Heart left ventricle (tissue), 16 donors: ENCODE measurements around the gene SEPTIN3. TPM values are rescaled to one million over a fixed set of nuclear protein-coding genes. Genes with fewer than 3 reads are reported as not detected.

Experiments used
- ATAC-seq, 4 donors: fragments of 200-7000 bp; cut with Tn5 transposase; one replicate each; pipeline ENCODE4 v1.9.1; 2020 to 2022; ENCODE audit warnings: moderate library complexity in 4 of 4, mild to moderate bottlenecking in 3 of 4, moderate number of reproducible peaks in 1 of 4
- DNase-seq, 5 donors: peaks; one replicate each; pipeline ENCODE4 v3.0.0-alpha.2; 2020
- H3K27ac ChIP-seq, 12 donors: fragments of 200-600 bp; sonication (generic) in 4 of 12; one replicate each; pipeline versions ENCODE4 v1.5.0 to v1.8.0; 2016 to 2022; ENCODE audit warnings: mild to moderate bottlenecking in 2 of 12
- H3K27me3 ChIP-seq, 9 donors: fragments of 200-600 bp; sonication (generic) in 2 of 9; one replicate each; pipeline versions ENCODE4 v1.5.1 to v1.8.0; 2016 to 2022; ENCODE audit warnings: mild to moderate bottlenecking in 3 of 9
- H3K36me3 ChIP-seq, 9 donors: fragments of 200-600 bp; sonication (generic) in 2 of 9; one replicate each; pipeline versions ENCODE4 v1.5.0 to v1.8.0; 2018 to 2022; ENCODE audit warnings: mild to moderate bottlenecking in 2 of 9
- H3K4me1 ChIP-seq, 12 donors: fragments of 200-600 bp; sonication (generic) in 4 of 12; one replicate each; pipeline versions ENCODE4 v1.5.0 to v1.8.0; 2016 to 2022; ENCODE audit warnings: mild to moderate bottlenecking in 3 of 12
- H3K4me3 ChIP-seq, 12 donors: fragments of 200-600 bp; sonication (generic) in 4 of 12; one replicate each; pipeline versions ENCODE4 v1.5.0 to v1.8.0; 2017 to 2022; ENCODE audit warnings: mild to moderate bottlenecking in 9 of 12, moderate library complexity in 4 of 12
- H3K9me3 ChIP-seq, 12 donors: fragments of 200-600 bp; sonication (generic) in 4 of 12; one replicate each; pipeline versions ENCODE4 v1.5.0 to v1.8.0; 2016 to 2022; ENCODE audit warnings: mild to moderate bottlenecking in 1 of 12
- CTCF ChIP-seq, 12 donors: fragments of 200-600 bp; sonication (generic) in 4 of 12; IDR thresholded peaks; one replicate each; pipeline versions ENCODE4 v1.5.0 to v1.8.0; 2018 to 2022; ENCODE audit warnings: antibody characterized with exemption in 12 of 12, mild to moderate bottlenecking in 5 of 12
- POLR2A ChIP-seq, 2 donors: fragments of 450-650 bp; IDR thresholded peaks; one replicate each; pipeline ENCODE4 v1.6.1; 2017; ENCODE audit warnings: antibody characterized with exemption in 2 of 2, mild to moderate bottlenecking in 2 of 2, moderate library complexity in 2 of 2
- WGBS, 4 donors: extraction: QIAGEN DNeasy Blood & Tissue Kit in 2 of 4; methylation state at CpG; one replicate each; pipeline versions ENCODE4 v1.1.5 to v1.1.7; 2013 to 2018; 5-methylcytosine and 5-hydroxymethylcytosine counted together
- intact Hi-C, 10 donors: fragments of 100-400 bp; cut with DNase I; formaldehyde crosslinking; loops; one replicate each; pipeline versions ENCODE4 v1.11.1 to v1.14.2; 2022
- polyA plus RNA-seq, 2 donors: library from polyadenylated mRNA; stranded (reverse); fragments of 200-250 nt; gene quantifications; one replicate each; pipeline ENCODE4 v1.2.3, GENCODE V29; 2013
- total RNA-seq, 9 donors: library from RNA; depleted of rRNA in 2 of 9; stranded (reverse); fragments of >200 nt in 2 of 9; fragmentation: NEBNext Ultra II Directional in 3 of 9; extraction: Animal tissue kit (Norgen Biotek cat#: 25700) in 3 of 9; gene quantifications; one replicate each; pipeline versions ENCODE4 v1.1.0 to v1.2.4, GENCODE V29; 2016 to 2023
- donor health status: ischemic (EF 13 %, LVEDD 7.1; RV severe dilation, severe dysfunction).
- donor health status: healthy with polysubstance abuse.
- donor health status: DM: no; HTN: yes; CAD: no.
- donor health status: DM: no; HTN: no; CAD: no.
- donor health status: ischemic (EF 25% LVEDD 6.9; RV normal size, moderate dysfunction).
- donor health status: ischemic (EF 25% LVEDD 5.7; RV mildly dilated, moderate dysfunction).
- donor health status: healthy.
- donor health status: DM: yes; HTN: yes; CAD: no.
- donor health status: ischemic (EF 35%, LVEDD 5.7; RV mildly dilated, moderate dysfunction).
- donor health status: nonischemic (EF 11% LVEDD 7.7; RV severe dilation, severe dysfunction).
- donor health status: DM: yes; HTN: yes; CAD: no.
- donor health status: PGD.
- donor health status: ischemic (EF 29% LVEDD 5.4; RV normal size, mild dysfunction).
- donor health status: nonischemic (EF 23%, LVEDD 6.1; RV moderate dilation, normal function).

Gene SEPTIN3
- total and polyA plus RNA-seq, 11 donors = 0.03 to 0.53 (median 0.13) TPM; not detected in 3

DNA sequence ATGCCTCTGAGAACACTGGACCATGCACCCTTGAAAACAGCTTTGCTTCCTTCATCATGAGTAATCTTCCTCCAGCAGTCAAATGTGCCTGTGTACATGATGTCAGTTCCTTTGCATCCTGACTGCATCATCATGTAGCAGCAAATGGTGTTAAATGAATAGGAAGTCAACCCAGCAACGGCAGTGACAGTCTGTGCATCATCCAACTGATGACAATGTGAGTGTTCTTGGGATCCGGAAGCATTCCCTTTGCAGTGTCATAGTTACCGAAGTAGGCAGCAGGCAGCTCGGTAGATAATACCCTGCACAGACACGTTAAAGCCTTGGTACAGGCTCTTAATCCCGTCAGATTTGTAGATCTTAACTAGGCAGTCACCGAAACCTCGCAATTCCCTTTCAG, 31.9 kb downstream of the SEPTIN3 start:
- ATAC-seq = no peak
- WGBS, 4 donors = 59 to 82% (median 77%) methylated on average over 2 to 8 of the region's 8 CpGs
- Histone ChIP-seq H3K27ac (no peak overlapping the region), H3K4me1 (peaks cover 0 to 15% (median 2%) of the 10 kb centered on the region in 12 donors), H3K9me3 (peaks cover 0 to 9% (median 0%) of the 10 kb centered on the region in 12 donors), H3K36me3 (no peaks in the 10 kb centered on the region), H3K27me3 (peaks cover 0 to 10% (median 0%) of the 10 kb centered on the region in 9 donors), H3K4me3 (no peak overlapping the region)
- no peak for DNase-seq
- intact Hi-C loops = loop anchor here in 1 of 10 donors (10.0 kb wide), 1 partner anchor 64 kb away; no protein-coding TSS in a partner anchor
- TF ChIP-seq POLR2A (IDR thresholded peaks at IDR 0.05) = no peak
- TF ChIP-seq CTCF (IDR thresholded peaks at IDR 0.05) = no peak

GRCh38 chr22:42001706-42002105, 32.5 kb downstream of the SEPTIN3 start:
- WGBS, 4 donors = 90 to 95% (median 92%) methylated on average over 12 of the region's 12 CpGs
- intact Hi-C loops = loop anchor here in 1 of 10 donors (10.0 kb wide), 1 partner anchor 63 kb away; no protein-coding TSS in a partner anchor
- DNase-seq (no peak), ATAC-seq (no peak)
- Histone ChIP-seq H3K36me3 (no peaks in the 10 kb centered on the region), H3K27ac (no peak overlapping the region), H3K9me3 (peaks cover 0 to 9% (median 0%) of the 10 kb centered on the region in 12 donors), H3K27me3 (peaks cover 0 to 10% (median 0%) of the 10 kb centered on the region in 9 donors), H3K4me1 (peaks cover 0 to 15% (median 2%) of the 10 kb centered on the region in 12 donors), H3K4me3 (no peak overlapping the region)
- TF ChIP-seq POLR2A (IDR thresholded peaks at IDR 0.05) (no peak), CTCF (IDR thresholded peaks at IDR 0.05) (no peak)

- Histone ChIP-seq H3K27ac (no peak overlapping the region), H3K4me3 (no peak overlapping the region), H3K36me3 (no peaks in the 10 kb centered on the region), H3K4me1 (no peaks in the 10 kb centered on the region), H3K27me3 (no peaks in the 10 kb centered on the region), H3K9me3 (peaks cover 0 to 36% (median 17%) of the 10 kb centered on the region in 12 donors)
- no peak for TF ChIP-seq CTCF (IDR thresholded peaks at IDR 0.05)
- TF ChIP-seq POLR2A (IDR thresholded peaks at IDR 0.05) = no peak
- ATAC-seq (no peak), DNase-seq (no peak)
- intact Hi-C loops = loop anchor here in 1 of 10 donors (10.0 kb wide), 1 partner anchor 57 kb away; no protein-coding TSS in a partner anchor
- 61 to 79% (median 74%) methylated on average over 4 of the region's 4 CpGs for WGBS, 4 donors
Observed at GRCh38 chr22:42007922-42008321, 38.7 kb downstream of the SEPTIN3 start.

DNA sequence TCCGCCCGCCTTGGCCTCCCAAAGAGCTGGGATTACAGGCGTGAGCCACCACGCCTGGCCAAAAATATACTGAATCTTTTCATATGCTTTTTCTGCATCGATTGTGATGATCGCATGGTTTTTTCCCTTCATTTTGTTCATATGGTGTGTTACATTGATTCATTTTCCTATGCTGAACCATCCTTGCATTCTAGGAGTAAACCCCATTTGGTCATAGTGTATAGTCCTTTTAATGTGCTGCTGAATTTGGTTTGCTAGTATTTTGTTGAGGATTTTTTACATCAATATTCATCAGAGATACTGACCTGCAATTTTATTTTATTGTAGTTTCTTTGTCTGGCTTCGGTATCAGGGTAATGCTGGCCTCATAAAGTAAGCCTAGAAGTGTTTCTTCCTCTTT, 41.5 kb downstream of the SEPTIN3 start:
- H3K9me3 ChIP-seq = peaks cover 0 to 32% (median 17%) of the 10 kb centered on the region in 12 donors
- TF ChIP-seq POLR2A (IDR thresholded peaks at IDR 0.05) (no peak), CTCF (IDR thresholded peaks at IDR 0.05) (no peak)
- intact Hi-C loops = no loop called here
- no peaks in the 10 kb centered on the region for H3K27me3 ChIP-seq
- no peaks in the 10 kb centered on the region for H3K36me3 ChIP-seq
- DNase-seq (no peak), ATAC-seq (no peak)
- H3K4me1 ChIP-seq = no peaks in the 10 kb centered on the region
- 90 to 95% (median 94%) methylated on average over 7 of the region's 7 CpGs for WGBS, 4 donors
- no peak overlapping the region for H3K27ac ChIP-seq
- no peak overlapping the region for H3K4me3 ChIP-seq
